Measurements from ENCODE around the gene CRACR2A.

CRACR2A gene

GRCh38 chr12:3770891-3771290 is 18.0 kb upstream of the CRACR2A start:
- TF ChIP-seq, protein P1, sequence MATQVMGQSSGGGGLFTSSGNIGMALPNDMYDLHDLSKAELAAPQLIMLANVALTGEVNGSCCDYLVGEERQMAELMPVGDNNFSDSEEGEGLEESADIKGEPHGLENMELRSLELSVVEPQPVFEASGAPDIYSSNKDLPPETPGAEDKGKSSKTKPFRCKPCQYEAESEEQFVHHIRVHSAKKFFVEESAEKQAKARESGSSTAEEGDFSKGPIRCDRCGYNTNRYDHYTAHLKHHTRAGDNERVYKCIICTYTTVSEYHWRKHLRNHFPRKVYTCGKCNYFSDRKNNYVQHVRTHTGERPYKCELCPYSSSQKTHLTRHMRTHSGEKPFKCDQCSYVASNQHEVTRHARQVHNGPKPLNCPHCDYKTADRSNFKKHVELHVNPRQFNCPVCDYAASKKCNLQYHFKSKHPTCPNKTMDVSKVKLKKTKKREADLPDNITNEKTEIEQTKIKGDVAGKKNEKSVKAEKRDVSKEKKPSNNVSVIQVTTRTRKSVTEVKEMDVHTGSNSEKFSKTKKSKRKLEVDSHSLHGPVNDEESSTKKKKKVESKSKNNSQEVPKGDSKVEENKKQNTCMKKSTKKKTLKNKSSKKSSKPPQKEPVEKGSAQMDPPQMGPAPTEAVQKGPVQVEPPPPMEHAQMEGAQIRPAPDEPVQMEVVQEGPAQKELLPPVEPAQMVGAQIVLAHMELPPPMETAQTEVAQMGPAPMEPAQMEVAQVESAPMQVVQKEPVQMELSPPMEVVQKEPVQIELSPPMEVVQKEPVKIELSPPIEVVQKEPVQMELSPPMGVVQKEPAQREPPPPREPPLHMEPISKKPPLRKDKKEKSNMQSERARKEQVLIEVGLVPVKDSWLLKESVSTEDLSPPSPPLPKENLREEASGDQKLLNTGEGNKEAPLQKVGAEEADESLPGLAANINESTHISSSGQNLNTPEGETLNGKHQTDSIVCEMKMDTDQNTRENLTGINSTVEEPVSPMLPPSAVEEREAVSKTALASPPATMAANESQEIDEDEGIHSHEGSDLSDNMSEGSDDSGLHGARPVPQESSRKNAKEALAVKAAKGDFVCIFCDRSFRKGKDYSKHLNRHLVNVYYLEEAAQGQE (IDR thresholded peaks at IDR 0.05; ENCODE audit: insufficient read depth in 1 of 2, low read depth in 2 of 2, low read length in 2 of 2) = no peak

DNA sequence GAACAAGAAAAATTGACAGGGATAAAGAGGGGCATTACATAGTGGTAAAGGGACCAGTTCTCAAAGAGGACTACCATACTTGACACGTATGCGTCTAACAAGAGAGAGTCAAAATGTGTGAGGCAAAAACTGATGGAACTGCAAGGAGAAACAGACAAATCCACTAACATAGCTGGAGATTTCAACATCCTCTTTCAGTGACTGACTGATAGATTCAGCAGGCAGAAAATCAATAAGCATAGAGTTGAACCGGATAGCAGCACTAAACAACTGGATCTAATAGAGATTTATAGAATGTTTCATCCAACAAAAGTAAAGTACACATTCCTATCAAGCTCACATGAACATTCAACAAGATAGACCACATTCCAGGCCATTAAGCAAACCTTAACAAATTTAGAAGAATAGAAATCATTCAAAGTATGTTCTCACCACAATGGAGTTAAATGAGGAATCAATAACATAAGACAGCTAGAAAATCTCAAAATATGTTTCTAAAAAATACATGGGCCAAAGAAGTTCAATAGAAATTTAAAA is 16.1 kb upstream of the CRACR2A start:
- no peak for TF ChIP-seq FOXP2 (optimal IDR thresholded peaks at IDR 0.05; ENCODE audit: borderline replicate concordance, extremely low read depth, extremely low read length, insufficient read depth)
- TF ChIP-seq SIN3A (IDR thresholded peaks at IDR 0.05; ENCODE audit: borderline replicate concordance, insufficient read depth, low read length) = no peak
- TF ChIP-seq, protein P1 (IDR thresholded peaks at IDR 0.05; ENCODE audit: insufficient read depth in 1 of 2, low read depth in 2 of 2, low read length in 2 of 2) = no peak
- TF ChIP-seq POLR2AphosphoS5 (IDR thresholded peaks at IDR 0.05; ENCODE audit: low read depth, low read length) = no peak
- TF ChIP-seq TAF1 (IDR thresholded peaks at IDR 0.05; ENCODE audit: borderline replicate concordance, insufficient read depth, low read length) = no peak

GRCh38 chr12:3761116-3761735 is 8.3 kb upstream of the CRACR2A start:
- TF ChIP-seq SIN3A (IDR thresholded peaks at IDR 0.05; ENCODE audit: borderline replicate concordance, insufficient read depth, low read length) = no peak
- TF ChIP-seq TAF1 (IDR thresholded peaks at IDR 0.05; ENCODE audit: borderline replicate concordance, insufficient read depth, low read length) = no peak
- TF ChIP-seq POLR2AphosphoS5 (IDR thresholded peaks at IDR 0.05; ENCODE audit: low read depth, low read length) = no peak
- no peak for TF ChIP-seq FOXP2 (optimal IDR thresholded peaks at IDR 0.05; ENCODE audit: borderline replicate concordance, extremely low read depth, extremely low read length, insufficient read depth)
- TF ChIP-seq, protein P1 (IDR thresholded peaks at IDR 0.05; ENCODE audit: insufficient read depth in 1 of 2, low read depth in 2 of 2, low read length in 2 of 2) = no peak

DNA sequence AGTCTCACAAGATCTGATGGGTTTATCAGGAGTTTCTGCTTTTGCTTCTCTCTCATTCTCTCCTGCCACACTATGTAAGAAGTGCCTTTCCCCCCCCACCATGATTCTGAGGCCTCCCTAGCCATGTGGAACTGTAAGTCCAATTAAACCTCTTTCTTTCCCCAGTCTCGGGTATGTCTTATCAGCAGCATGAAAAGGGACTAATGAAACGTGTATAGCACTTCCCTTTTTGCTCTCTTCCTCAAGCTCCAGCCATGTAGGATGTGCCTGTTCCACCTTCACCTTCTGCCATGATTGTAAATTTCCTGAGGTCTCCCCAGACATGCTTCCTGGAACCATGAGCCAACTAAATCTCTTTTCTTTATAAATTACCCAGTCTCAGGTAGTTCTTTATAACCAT is 7.0 kb upstream of the CRACR2A start:
- no peak for TF ChIP-seq FOXP2 (optimal IDR thresholded peaks at IDR 0.05; ENCODE audit: borderline replicate concordance, extremely low read depth, extremely low read length, insufficient read depth)

- no peak for TF ChIP-seq FOXP2 (optimal IDR thresholded peaks at IDR 0.05; ENCODE audit: borderline replicate concordance, extremely low read depth, extremely low read length, insufficient read depth)
- no peak for TF ChIP-seq TAF1 (IDR thresholded peaks at IDR 0.05; ENCODE audit: borderline replicate concordance, insufficient read depth, low read length)
- no peak for TF ChIP-seq SIN3A (IDR thresholded peaks at IDR 0.05; ENCODE audit: borderline replicate concordance, insufficient read depth, low read length)
- no peak for TF ChIP-seq POLR2AphosphoS5 (IDR thresholded peaks at IDR 0.05; ENCODE audit: low read depth, low read length)
- TF ChIP-seq, protein P1 (IDR thresholded peaks at IDR 0.05; ENCODE audit: insufficient read depth in 1 of 2, low read depth in 2 of 2, low read length in 2 of 2) = no peak
Measured at GRCh38 chr12:3757261-3757660, 4.4 kb upstream of the CRACR2A start.
